AG04449 (cell line): ENCODE data around the gene ZCWPW1.

Source experiments
- CTCF ChIA-PET: fragments of 350-600 bp; formaldehyde crosslinking; extraction: SDS; loops from one replicate; lab custom pipeline; 2021; ENCODE audit warnings: antibody characterized with exemption; lab: Yijun Ruan, JAX
- POLR2A ChIA-PET: fragments of 400-600, 350-600 bp; formaldehyde crosslinking; extraction: SDS; loops from one replicate; lab custom pipeline; 2020; ENCODE audit warnings: antibody characterized with exemption, inconsistent platforms; lab: Yijun Ruan, JAX
- DNase-seq: peaks from one replicate; pipeline ENCODE4 v3.0.0-alpha.2; 2010; ENCODE audit warnings: low read depth, low spot score
- H3K4me3 ChIP-seq: 2 replicates; pipeline ENCODE4 v1.5.1; 2011; ENCODE audit warnings: low read depth, mild to moderate bottlenecking, control low read depth, low read length
- TF ChIP-seq, protein P1 (sequence below): IDR thresholded peaks from one replicate; pipeline ENCODE4 v1.5.1; 2011; ENCODE audit warnings: mild to moderate bottlenecking, moderate library complexity, low read length, control low read depth, inconsistent platforms; ENCODE audit not compliant: insufficient read depth; ENCODE audit errors: missing control alignments

The ZCWPW1 gene

GRCh38 chr7:100411101-100411500 lies 17.4 kb downstream of the ZCWPW1 start:
- TF ChIP-seq, protein P1, sequence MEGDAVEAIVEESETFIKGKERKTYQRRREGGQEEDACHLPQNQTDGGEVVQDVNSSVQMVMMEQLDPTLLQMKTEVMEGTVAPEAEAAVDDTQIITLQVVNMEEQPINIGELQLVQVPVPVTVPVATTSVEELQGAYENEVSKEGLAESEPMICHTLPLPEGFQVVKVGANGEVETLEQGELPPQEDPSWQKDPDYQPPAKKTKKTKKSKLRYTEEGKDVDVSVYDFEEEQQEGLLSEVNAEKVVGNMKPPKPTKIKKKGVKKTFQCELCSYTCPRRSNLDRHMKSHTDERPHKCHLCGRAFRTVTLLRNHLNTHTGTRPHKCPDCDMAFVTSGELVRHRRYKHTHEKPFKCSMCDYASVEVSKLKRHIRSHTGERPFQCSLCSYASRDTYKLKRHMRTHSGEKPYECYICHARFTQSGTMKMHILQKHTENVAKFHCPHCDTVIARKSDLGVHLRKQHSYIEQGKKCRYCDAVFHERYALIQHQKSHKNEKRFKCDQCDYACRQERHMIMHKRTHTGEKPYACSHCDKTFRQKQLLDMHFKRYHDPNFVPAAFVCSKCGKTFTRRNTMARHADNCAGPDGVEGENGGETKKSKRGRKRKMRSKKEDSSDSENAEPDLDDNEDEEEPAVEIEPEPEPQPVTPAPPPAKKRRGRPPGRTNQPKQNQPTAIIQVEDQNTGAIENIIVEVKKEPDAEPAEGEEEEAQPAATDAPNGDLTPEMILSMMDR = no peak
- CTCF ChIA-PET = interaction anchor here (1.2 to 1.4 kb wide), 3 partner anchors 9 to 18 kb away, joined by 3 to 4 read pairs (median 3); no protein-coding TSS in a partner anchor
- POLR2A ChIA-PET = no interaction called here
- no peak for DNase-seq
- H3K4me3 ChIP-seq = no peak overlapping the region

GRCh38 chr7:100407285-100408180 lies 21.0 kb downstream of the ZCWPW1 start:
- no peak overlapping the region for H3K4me3 ChIP-seq
- TF ChIP-seq, protein P1 = peak; percentile 59
- POLR2A ChIA-PET = no interaction called here
- no peak for DNase-seq
- CTCF ChIA-PET = interaction anchor here (0.7 to 3.8 kb wide), 24 partner anchors 8 to 290 kb away, joined by 3 to 30 read pairs (median 6); partner anchors contain the start of genes MEPCE and ZCWPW1

DNA sequence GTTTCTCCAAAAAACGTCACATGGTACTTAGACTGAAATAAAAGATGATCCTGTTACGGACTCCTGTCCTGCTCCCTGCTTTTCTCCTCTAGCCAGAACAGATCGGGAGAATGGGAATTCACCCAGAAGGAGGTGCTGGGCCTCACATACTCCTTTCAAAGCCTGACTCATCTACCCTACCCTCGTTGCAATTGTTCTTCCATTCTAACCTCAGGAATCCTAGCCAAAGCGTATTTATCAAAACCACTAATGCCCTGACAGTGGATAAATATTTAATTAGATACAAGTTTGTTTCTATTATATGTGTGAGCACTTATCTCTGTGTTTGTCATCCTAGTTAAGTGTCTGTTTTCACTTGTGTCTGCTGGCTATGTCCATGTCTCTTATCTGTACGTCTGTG lies 21.7 kb downstream of the ZCWPW1 start:
- ChIA-PET CTCF (interaction anchor here (0.9 to 3.8 kb wide), 19 partner anchors 9 to 290 kb away, joined by 3 to 30 read pairs (median 9); partner anchors contain the start of genes MEPCE and ZCWPW1), POLR2A (no interaction called here)
- DNase-seq = no peak
- TF ChIP-seq, protein P1 = no peak
- no peak overlapping the region for H3K4me3 ChIP-seq

GRCh38 chr7:100402241-100402640 lies 26.3 kb downstream of the ZCWPW1 start:
- TF ChIP-seq, protein P1 = no peak
- ChIA-PET CTCF (interaction anchor here (1.4 to 2.3 kb wide), 2 partner anchors 10 to 13 kb away, joined by 8 to 10 read pairs; no protein-coding TSS in a partner anchor), POLR2A (interaction anchor here (0.6 kb wide), 1 partner anchor 14 kb away, joined by 4 read pairs; no protein-coding TSS in a partner anchor)
- no peak for DNase-seq
- H3K4me3 ChIP-seq = no peak overlapping the region

GRCh38 chr7:100401811-100402210 lies 26.7 kb downstream of the ZCWPW1 start:
- TF ChIP-seq, protein P1 = no peak
- H3K4me3 ChIP-seq = no peak overlapping the region
- ChIA-PET CTCF (interaction anchor here (2.3 kb wide), 1 partner anchor 10 kb away, joined by 10 read pairs; no protein-coding TSS in a partner anchor), POLR2A (interaction anchor here (0.6 kb wide), 1 partner anchor 14 kb away, joined by 4 read pairs; no protein-coding TSS in a partner anchor)
- no peak for DNase-seq

GRCh38 chr7:100400656-100401055 lies 27.8 kb downstream of the ZCWPW1 start:
- no peak for DNase-seq
- ChIA-PET POLR2A (no interaction called here), CTCF (interaction anchor here (0.8 kb wide), 1 partner anchor 10 kb away, joined by 3 read pairs; no protein-coding TSS in a partner anchor)
- H3K4me3 ChIP-seq = no peak overlapping the region
- TF ChIP-seq, protein P1 = no peak
